SH-SY5Y (cell line): Measurements from ENCODE around the gene GZF1.

Experiments used
- GATA2 ChIP-seq: IDR thresholded peaks from 2 replicates; pipeline ENCODE4 v1.6.1; 2011; ENCODE audit warnings: mild to moderate bottlenecking, low read depth, low read length
- GATA3 ChIP-seq: IDR thresholded peaks from 2 replicates; pipeline ENCODE4 v1.6.1; 2011; ENCODE audit warnings: low read depth, mild to moderate bottlenecking, low read length, moderate library complexity

- no peak for TF ChIP-seq GATA2
- TF ChIP-seq GATA3 = no peak
These were observed 41.8 kb downstream of the GZF1 start for GRCh38 chr20:23403751-23404150.
